Activated CD8-positive, alpha-beta T cell treated with anti-CD3 and anti-CD28 coated beads for 36 hours (primary cell): ENCODE data around the gene LRRC38. TPM values are rescaled to one million over a fixed set of nuclear protein-coding genes. Genes with fewer than 3 reads are reported as not detected.

Experiments
- ATAC-seq: fragments of 200-7000 bp; cut with Tn5 transposase; one replicate; pipeline ENCODE4 v1.10.0; 2021; ENCODE audit warnings: mild to moderate bottlenecking, moderate library complexity
- CTCF ChIA-PET: fragments of 350-600 bp; sonication (Branson Sonifier 250); formaldehyde crosslinking; loops from one replicate; lab custom pipeline; 2021; ENCODE audit warnings: antibody characterized with exemption; lab: Charles Lee
- POLR2A ChIA-PET: fragments of 350-600 bp; sonication (Branson Sonifier 250); formaldehyde crosslinking; loops from one replicate; lab custom pipeline; 2021; ENCODE audit warnings: antibody characterized with exemption; lab: Charles Lee
- DNase-seq: peaks from one replicate; pipeline ENCODE4 v3.0.0-alpha.2; 2020
- H3K27ac Mint-ChIP-seq: one replicate; pipeline ENCODE4 v1.8.0; 2021; ENCODE audit warnings: mild to moderate bottlenecking, mixed read lengths
- H3K27me3 Mint-ChIP-seq: one replicate; pipeline ENCODE4 v1.8.0; 2021; ENCODE audit warnings: mixed read lengths
- H3K36me3 Mint-ChIP-seq: one replicate; pipeline ENCODE4 v1.8.0; 2021; ENCODE audit warnings: low read depth, mixed read lengths
- H3K4me1 Mint-ChIP-seq: one replicate; pipeline ENCODE4 v1.8.0; 2021; ENCODE audit warnings: low read depth, mixed read lengths
- H3K4me3 Mint-ChIP-seq: one replicate; pipeline ENCODE4 v1.8.0; 2021; ENCODE audit warnings: mild to moderate bottlenecking, moderate library complexity, mixed read lengths
- H3K9me3 Mint-ChIP-seq: one replicate; pipeline ENCODE4 v1.8.0; 2021; ENCODE audit warnings: mixed read lengths
- intact Hi-C: fragments of 100-400 bp; cut with micrococcal nuclease; formaldehyde crosslinking; loops from one replicate; pipeline ENCODE4 v1.10.0; 2022
- total RNA-seq, 2 experiments: library from RNA; stranded (reverse); gene quantifications; one replicate each; pipeline ENCODE4 v1.2.3, GENCODE V29; 2021
- TF ChIP-seq, protein P1 (sequence below): fragments of 200-600 bp; IDR thresholded peaks from one replicate; pipeline ENCODE4 v1.8.0; 2022; ENCODE audit warnings: antibody characterized with exemption, mild to moderate bottlenecking

The LRRC38 gene
- total RNA-seq, 2 experiments from 2014 or later: not detected

DNA sequence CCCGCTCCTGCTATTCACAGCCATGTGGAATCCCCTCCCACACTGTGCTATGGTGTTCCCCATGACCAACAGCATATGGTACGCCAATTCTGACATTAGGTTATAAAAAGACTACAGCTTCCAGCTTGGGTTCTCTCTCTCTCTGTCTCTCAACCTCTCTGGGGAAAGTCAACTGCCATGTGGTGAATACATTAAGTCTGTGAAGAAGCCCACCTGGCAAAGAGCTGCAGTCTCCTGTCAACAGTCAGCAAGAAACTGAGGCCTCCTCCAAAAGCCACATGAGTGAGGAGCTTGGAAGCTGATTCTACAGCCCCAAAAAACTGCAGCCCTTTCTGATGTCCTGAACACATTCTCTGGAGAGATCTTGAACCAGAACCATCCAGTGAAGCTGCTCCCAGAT lies 25.0 kb upstream of the LRRC38 start:
- TF ChIP-seq, protein P1, sequence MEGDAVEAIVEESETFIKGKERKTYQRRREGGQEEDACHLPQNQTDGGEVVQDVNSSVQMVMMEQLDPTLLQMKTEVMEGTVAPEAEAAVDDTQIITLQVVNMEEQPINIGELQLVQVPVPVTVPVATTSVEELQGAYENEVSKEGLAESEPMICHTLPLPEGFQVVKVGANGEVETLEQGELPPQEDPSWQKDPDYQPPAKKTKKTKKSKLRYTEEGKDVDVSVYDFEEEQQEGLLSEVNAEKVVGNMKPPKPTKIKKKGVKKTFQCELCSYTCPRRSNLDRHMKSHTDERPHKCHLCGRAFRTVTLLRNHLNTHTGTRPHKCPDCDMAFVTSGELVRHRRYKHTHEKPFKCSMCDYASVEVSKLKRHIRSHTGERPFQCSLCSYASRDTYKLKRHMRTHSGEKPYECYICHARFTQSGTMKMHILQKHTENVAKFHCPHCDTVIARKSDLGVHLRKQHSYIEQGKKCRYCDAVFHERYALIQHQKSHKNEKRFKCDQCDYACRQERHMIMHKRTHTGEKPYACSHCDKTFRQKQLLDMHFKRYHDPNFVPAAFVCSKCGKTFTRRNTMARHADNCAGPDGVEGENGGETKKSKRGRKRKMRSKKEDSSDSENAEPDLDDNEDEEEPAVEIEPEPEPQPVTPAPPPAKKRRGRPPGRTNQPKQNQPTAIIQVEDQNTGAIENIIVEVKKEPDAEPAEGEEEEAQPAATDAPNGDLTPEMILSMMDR: no peak
- CTCF ChIA-PET: no interaction called here
- H3K36me3 Mint-ChIP-seq: no peaks in the 10 kb centered on the region

DNA sequence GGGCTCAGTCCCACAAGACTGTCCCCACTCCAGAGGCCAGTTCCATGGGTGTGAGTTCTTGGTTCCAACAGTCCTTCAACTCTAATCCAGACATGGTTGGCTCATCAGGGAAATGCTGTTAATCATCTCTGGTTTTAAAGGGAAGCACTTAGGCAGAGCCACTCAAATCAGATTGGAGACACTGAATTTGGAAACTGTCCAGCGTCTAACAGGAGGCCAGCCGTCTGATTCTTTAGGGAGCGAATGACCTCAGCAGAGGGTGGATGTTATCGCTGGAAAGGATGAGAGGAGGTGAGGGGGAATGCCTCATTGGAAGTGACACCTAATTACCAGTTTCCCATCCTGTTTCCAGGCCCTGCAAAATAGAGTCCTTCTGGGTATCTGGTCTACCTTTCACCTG lies 22.8 kb upstream of the LRRC38 start:
- H3K27ac Mint-ChIP-seq: no peak overlapping the region
- ChIA-PET CTCF (no interaction called here), POLR2A (no interaction called here)
- TF ChIP-seq, protein P1: no peak
- no peak overlapping the region for H3K4me3 Mint-ChIP-seq
- H3K36me3 Mint-ChIP-seq: no peaks in the 10 kb centered on the region
- H3K4me1 Mint-ChIP-seq: no peaks in the 10 kb centered on the region
- no peaks in the 10 kb centered on the region for H3K27me3 Mint-ChIP-seq
- H3K9me3 Mint-ChIP-seq: no peaks in the 10 kb centered on the region
- DNase-seq (no peak), ATAC-seq (no peak)
- intact Hi-C loops: no loop called here

More for the DNA sequence above, 25.0 kb upstream of the LRRC38 start:
- H3K4me1 Mint-ChIP-seq: no peaks in the 10 kb centered on the region
- DNase-seq: no peak
- H3K27me3 Mint-ChIP-seq: no peaks in the 10 kb centered on the region
- H3K4me3 Mint-ChIP-seq: no peak overlapping the region
- no peak for ATAC-seq
- intact Hi-C loops: no loop called here
- POLR2A ChIA-PET: no interaction called here
- H3K27ac Mint-ChIP-seq: no peak overlapping the region
- H3K9me3 Mint-ChIP-seq: no peaks in the 10 kb centered on the region

GRCh38 chr1:13535227-13535626 lies 21.4 kb upstream of the LRRC38 start:
- POLR2A ChIA-PET: no interaction called here
- no peaks in the 10 kb centered on the region for H3K36me3 Mint-ChIP-seq
- no peak for DNase-seq
- TF ChIP-seq, protein P1: no peak
- no peak overlapping the region for H3K27ac Mint-ChIP-seq
- peaks cover 3% of the 10 kb centered on the region for H3K4me1 Mint-ChIP-seq
- H3K4me3 Mint-ChIP-seq: no peak overlapping the region
- ATAC-seq: no peak
- intact Hi-C loops: no loop called here
- H3K27me3 Mint-ChIP-seq: peaks cover 1% of the 10 kb centered on the region
- CTCF ChIA-PET: no interaction called here
- no peaks in the 10 kb centered on the region for H3K9me3 Mint-ChIP-seq

DNA sequence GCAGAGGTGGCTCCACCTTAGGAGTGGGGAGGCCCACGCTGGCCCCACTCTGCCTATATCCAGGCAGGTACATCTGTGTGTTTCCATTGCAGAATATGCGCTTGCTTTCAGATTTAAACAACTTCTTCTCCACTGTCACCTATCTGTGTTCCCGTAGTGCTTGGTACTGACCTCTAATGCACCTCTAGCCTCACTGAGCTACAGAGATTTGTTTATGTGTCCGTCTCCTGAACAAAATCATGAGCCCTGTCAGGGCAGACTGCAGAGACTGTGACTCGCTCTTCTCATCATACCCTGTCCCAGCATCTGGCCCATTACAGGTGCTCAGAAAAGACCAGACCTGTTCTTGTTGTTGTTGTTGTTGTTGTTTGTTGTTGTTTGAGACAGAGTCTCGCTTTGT lies 14.5 kb upstream of the LRRC38 start:
- ChIA-PET POLR2A (no interaction called here), CTCF (no interaction called here)
- peaks cover 1% of the 10 kb centered on the region for H3K27me3 Mint-ChIP-seq
- no peak overlapping the region for H3K27ac Mint-ChIP-seq
- TF ChIP-seq, protein P1: no peak
- intact Hi-C loops: no loop called here
- H3K36me3 Mint-ChIP-seq: no peaks in the 10 kb centered on the region
- peaks cover 3% of the 10 kb centered on the region for H3K4me1 Mint-ChIP-seq
- no peak for DNase-seq
- H3K9me3 Mint-ChIP-seq: no peaks in the 10 kb centered on the region
- ATAC-seq: no peak
- H3K4me3 Mint-ChIP-seq: no peak overlapping the region

DNA sequence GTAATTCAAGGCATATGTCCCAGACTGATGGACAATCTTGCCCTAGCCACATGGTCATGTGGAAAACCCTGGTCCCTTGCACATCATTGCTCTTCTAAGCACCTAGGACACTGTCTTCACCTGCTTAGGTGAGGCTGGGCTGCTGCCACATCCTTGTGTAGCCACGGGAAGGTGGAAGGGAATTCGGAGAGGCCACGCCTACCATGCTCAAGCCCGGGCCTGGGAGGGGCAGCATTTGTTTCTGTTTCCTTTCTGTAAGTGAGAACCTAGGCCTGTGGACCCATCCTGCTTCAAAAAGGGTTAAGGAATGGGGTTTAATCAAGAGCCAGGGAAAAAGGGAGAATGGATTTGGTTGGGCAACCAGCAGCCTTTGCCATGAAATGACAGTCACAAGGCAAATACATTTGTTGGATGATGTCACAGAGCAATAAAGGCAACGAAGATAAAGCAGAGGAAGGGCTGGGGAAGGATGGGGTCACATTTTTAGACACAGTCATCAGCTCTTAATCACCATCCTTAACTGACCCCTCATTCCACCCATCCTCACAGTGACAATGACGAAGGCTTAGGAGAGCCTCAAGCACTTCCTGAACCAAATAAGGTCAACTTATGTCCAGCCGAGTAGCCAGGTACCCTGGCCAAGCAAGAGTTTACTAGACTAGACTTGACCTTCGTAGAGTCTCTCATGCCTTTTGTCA lies 10.1 kb upstream of the LRRC38 start:
- no peak overlapping the region for H3K4me3 Mint-ChIP-seq
- no peaks in the 10 kb centered on the region for H3K4me1 Mint-ChIP-seq
- TF ChIP-seq, protein P1: no peak
- ChIA-PET CTCF (no interaction called here), POLR2A (no interaction called here)
- intact Hi-C loops: no loop called here
- H3K27me3 Mint-ChIP-seq: peaks cover 9% of the 10 kb centered on the region
- DNase-seq (no peak), ATAC-seq (no peak)
- no peak overlapping the region for H3K27ac Mint-ChIP-seq
- peaks cover 4% of the 10 kb centered on the region for H3K9me3 Mint-ChIP-seq
- no peaks in the 10 kb centered on the region for H3K36me3 Mint-ChIP-seq
